SW 1271 (cell line): Measurements from ENCODE around the gene C2CD3.
"Not testable (repeated sequence)": the region's sequence is repeated elsewhere in the genome, so short reads cannot be mapped to it uniquely, and the experiment has no call there.

Source experiments
- DNase-seq, 2 experiments: peaks; one replicate each; lab custom pipeline; 2025; lab: John Stamatoyannopoulos, UW

C2CD3 gene

DNA sequence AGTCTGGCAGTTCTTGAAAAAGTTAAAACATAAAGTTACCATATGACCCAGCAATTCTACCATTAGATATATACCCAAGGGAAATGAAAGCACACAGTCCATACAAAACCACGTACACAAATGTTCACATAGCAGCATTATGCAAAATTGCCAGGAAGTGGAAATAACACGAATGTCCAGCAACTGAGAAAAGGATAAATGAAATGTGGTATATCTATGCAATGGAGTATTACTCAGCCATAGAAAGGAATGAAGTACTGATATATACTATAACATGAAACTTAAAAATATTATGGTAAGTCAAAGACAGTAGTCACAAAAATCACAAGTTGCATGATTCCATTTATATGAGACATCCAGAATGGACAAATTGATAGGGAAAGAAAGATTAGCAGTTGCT is 57.9 kb downstream of the C2CD3 start:
- no peak for DNase-seq

DNA sequence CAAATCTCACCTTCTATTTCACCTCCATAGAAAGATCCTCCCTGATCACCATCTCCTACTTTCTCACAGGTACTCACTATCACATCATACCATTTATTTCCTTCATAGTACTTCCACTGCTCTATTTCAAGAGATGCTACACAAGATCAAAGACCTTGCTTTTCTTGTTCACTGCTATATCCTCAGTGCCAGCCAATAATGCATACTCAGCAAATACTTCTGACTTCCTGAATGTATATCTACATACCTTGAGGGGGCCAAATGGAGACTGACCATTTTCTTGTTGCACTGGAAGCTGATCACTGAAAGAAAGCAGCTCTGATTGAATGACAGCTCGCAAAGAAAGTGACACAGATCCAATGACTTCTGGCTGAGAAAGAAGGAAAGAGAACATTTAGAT is 64.7 kb downstream of the C2CD3 start:
- no peak for DNase-seq

DNA sequence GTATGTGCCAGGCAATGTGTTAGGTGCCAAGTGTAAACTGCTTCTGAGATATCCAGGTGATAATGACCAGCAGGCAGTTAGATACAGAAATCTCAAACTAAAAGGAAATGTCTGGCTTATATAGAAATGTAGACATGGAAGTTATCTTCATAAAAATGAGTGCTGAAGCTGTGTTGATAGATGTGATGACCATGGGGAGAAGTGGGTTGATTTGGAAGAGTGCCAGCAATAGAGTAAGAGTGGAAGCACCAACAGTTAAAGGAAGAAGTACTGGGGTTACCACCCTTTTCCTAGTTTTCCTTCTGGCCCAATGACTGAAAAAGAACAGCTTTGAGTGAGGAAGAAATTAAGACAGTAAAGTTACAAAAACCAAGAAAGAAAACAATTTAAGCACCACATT is 68.5 kb downstream of the C2CD3 start:
- DNase-seq, result no peak

DNA sequence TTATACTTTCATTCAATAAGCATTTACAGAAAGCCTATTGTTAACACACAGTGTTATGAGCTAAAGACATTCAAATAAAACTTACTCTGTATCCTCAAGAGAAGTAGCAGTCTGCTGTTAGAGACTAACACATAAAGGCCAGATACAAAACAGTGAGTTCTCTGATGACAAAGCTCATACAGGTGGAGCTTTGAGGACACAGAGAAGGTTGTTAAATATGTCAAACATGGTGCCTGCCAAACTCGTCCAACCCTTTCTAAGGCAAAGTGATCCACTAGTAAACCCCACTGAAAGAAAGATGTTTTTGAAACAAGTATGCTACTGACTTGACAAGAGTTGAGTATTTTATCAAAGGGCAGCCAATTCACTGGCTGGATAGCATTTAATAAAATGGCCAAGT is 70.1 kb downstream of the C2CD3 start:
- DNase-seq, result no peak

DNA sequence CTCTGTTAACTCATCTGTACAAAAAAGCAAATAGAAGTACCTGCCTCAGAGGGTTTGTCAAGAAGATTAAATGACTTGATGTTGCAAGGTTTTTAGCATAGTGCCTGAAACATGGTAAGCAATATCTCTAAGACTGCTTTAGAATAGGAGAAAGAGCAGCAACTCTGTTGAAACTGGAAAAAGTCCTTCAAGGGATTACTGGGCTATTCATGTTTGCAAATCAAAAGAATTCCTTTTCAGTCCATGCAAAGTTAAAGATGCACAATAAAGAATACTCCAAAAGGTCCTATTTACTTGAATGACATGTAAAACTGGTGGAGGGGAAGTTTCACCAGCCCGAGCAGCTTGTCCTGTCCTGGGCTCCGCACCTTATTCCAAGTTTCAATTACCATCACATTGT is 70.6 kb downstream of the C2CD3 start:
- DNase-seq, result no peak

DNA sequence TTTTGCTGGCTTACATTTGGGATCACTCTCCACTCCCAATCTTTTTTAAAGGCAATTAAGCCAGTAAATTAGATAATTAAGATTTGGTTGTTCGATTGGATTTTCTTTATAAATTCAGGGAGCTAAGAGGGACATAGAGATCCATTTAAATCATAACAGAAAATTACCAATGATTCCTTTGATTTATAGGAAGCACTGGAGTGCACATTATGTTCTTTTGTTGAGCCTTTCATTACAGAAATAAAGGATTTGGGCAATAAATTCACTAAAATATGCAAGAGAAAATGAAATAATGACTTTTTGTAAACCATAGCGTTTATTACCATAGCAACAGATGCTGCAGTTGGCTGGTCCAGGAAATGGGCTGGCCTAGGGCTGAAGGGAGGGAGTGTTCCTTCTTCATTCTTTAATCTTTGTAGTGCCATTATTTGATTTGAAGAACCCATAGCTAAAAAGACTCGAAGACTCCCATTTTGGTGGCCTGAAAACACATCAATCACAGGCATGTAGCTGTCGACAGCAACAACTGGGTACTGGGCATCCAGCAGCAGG is 73.0 kb downstream of the C2CD3 start:
- DNase-seq, result no peak

DNA sequence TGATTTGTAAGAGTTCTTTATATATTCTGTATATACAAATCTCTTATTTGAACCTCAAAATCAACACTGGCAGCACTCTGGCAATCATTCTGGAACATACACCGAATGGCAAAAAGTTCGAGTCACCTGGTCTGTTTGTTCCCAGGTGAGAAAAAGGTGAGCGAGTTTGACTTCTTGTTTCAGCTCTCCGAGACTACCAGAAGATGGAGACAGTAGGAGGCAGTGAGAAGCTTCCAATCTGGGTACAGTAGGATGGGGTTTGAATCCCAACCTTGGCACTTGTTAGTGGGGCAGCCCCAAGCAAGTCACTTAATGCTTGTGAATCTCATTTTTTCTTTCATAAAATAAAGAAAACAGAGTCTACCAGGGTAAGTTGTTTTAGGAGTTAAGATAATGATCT is 76.4 kb downstream of the C2CD3 start:
- DNase-seq, result no peak

DNA sequence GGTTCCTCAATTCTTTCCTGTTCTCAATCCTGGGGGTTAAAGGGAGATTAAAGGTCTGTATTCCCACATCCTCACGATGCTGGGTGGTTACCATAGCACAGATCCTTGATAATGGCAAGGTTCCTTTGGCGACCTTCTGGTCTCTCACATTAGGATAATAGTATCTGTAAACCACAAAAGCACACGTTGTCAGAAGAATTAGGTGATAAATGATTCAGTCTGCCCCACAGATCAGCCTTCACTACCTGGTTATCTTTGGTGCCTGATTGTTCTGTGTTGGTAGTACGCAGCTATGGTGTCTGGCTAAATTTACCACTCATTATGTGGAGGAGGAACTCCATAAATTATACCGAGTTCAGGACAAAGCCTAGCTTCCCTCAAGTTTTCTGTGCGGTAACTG is 78.4 kb downstream of the C2CD3 start:
- DNase-seq, result no peak

DNA sequence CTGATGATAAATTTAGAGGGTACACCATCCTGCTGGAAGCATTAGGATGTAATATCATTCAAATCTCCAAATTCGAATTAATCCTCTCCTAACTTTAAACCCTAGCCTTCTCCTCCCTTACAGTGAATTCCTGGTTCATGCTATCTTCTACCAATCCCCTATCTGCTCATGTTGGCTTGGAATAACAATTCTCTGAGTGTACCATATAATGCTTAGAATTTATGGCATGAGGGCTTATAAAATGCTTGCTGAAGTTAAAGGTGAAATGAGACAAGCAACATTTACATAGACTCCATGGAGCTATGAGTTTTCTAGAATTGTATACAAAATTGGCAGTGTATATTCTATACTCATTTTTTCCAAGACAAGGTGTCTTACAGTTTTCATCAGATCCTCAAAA is 79.3 kb downstream of the C2CD3 start:
- no peak for DNase-seq

DNA sequence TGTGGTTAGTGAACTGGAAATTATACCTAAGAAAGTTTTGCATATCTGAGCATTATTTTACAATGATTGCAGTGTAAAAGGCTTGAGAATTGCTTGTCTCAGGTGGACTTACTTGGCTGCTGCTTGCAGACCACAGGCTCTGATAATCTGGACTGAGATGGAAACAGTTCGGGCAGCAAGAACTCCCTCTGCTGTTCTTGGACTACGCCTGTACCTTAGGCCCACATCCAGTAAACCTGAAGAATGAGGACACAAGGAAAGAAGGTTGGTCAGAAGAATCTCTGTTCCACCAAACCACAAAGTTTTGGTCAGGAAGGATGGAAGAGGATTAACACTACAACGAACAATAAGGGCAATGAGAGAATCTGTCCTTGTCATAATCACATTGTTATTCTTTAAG is 80.1 kb downstream of the C2CD3 start:
- no peak for DNase-seq

DNA sequence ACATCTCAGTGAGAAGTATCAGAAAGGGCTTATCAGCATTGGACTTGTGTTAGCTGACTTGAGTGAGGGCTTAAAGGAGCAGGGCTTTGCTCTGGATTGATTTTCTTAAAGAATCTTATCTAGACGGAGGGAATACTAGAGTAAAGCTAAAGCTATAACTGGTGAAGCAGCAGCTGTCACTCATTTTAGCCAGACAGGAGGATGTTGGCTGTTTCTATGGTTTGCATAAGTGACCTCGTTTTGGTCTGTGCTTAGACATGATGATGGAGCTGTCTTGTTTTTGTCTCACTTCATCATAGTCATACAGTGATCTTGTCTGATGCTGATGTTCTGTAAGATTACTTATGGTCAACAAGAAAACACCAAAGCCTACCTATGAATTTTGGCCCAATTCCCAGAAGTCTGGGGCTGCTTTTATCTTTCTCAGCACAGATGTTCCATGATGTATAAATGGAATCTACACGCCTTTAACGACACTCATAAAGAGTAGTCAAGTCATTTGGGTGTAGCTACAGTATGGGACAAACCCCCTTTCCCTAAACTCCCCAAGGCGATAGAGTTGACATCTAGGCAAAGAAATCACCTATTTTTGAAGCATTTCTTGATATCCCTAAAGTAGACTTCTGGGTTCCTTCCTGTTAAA is 84.4 kb downstream of the C2CD3 start:
- no peak for DNase-seq

DNA sequence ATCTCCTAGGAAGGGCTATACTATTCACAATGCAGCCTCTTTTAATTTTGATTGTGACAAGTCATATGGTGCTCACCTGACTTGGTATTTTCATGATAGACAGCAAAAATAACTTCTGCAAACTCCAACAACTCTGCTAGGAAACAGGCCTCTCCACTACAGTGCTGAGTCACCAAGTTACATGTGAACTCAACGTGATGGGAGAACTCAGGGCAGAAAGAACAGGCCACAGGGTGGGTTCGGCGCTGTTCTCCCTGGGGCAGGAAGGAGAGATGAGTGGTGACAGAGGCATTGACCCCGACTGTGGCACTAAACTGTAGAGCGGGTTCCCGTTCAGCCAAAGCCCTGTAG is 85.3 kb downstream of the C2CD3 start:
- no peak for DNase-seq

DNA sequence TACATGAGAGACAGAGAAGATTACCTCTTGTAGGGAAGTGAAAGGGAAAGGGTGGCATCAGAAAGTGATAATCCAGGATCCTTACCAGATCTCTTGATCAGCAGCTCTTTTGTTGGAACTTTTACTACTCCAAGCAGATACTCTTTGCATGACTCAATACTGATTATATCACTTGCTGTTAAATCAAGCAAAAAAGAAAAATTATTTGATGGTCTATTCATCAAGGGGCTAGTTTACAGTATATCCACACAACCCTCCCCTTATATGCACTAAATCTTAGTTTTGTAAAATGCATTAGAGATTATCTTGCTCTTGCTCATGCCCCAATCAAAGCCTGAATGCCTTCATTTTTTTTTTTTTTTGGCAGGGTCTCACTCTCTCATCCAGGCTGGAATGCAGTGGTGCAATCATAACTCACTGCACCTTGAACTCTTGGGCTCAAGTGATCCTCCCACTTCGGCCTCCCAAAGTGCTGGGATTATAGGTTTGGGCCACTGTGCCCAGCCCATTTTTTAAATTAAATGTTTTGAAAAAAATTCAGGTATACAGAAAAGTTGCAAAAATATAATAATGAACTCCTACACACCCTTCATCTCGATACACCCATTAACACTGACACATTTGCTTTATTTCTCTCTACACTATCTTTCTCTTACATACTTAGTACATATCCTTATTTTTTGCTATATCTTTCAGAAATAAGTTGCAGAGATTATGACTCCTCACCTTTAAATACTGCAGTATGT is 85.8 kb downstream of the C2CD3 start:
- no peak for DNase-seq

DNA sequence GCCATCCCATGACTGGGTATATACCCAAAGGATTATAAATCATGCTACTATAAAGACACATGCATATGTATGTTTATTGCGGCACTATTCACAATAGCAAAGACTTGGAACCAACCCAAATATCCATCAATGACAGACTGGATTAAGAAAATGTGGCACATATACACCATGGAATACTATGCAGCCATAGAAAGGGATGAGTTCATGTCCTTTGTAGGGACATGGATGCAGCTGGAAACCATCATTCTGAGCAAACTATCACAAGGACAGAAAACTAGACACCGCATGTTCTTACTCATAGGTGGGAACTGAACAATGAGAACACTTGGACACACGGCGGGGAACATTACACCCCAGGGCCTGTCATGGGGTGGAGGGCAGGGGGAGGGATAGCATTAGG is 86.9 kb downstream of the C2CD3 start:
- not testable (repeated sequence) for DNase-seq

DNA sequence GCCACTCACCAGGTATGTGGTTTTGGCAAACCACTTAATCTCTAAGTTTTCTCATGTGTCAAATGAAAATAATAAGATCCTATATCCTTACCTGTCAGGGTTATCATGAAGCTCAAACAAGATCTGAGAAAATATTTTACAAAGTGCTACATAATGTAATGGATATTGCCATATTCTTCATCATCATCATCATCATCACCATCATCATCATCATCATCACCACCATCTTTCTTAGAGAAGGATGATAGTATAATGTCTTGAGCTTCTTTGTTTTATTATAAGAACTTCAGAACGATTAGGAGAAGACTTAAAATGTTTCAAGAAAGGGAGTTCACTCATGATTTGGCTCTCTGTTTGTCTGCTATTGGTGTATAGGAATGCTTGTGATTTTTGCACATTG is 89.4 kb downstream of the C2CD3 start:
- DNase-seq, result no peak

DNA sequence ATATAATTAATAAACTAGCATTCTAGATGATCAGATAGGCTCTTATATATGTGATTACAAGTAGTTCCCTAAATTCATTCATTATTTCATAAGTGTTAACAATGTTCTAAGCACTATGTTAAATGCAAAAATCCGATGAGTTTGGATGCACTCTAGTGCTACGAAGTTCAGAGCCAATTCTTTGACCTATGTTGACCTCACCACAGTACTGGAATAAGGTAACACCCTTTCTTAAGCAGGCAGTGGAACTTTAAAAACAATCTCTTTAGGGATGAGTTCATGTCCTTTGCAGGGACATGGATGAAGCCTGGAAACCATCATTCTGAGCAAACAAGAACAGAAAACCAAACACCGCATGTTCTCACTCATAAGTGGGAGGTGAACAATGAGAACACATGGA is 93.6 kb downstream of the C2CD3 start:
- no peak for DNase-seq

DNA sequence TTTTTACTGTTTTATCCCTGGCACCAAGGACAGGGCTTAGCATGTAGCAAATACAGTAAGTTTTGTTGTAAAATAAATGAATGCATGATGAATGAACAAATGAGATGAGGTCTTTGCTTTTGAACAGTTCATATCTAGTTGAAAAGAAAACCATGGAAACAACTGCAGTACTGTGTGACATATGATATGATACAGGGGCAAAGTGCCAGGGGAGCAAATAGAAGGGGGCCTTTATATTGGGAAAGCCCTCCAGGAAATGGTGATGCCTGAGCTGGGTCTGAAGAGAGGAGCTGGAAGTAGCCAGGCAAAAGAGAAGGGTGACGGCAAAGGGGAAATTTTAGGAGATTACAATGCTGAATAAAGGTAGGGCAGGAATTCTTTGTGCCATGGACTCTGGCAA is 98.1 kb downstream of the C2CD3 start:
- DNase-seq, result no peak

DNA sequence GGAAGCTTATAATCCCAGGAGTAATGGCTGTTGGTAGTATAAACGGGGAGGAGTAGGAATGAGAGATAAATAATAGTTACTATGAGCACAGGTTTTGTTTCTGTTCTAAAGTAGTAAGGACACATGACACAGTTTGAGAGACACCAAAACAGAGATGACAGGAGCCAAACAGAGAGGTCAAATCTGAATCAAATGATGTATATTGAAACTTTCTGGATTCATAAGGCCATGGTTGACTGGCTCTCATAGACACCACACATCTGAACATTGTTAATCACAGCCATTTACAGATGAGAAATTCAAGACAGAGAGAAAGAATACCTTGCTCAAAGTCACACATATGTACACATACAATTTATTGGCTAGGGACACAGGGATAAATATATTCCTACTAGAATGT is 98.5 kb downstream of the C2CD3 start:
- no peak for DNase-seq

DNA sequence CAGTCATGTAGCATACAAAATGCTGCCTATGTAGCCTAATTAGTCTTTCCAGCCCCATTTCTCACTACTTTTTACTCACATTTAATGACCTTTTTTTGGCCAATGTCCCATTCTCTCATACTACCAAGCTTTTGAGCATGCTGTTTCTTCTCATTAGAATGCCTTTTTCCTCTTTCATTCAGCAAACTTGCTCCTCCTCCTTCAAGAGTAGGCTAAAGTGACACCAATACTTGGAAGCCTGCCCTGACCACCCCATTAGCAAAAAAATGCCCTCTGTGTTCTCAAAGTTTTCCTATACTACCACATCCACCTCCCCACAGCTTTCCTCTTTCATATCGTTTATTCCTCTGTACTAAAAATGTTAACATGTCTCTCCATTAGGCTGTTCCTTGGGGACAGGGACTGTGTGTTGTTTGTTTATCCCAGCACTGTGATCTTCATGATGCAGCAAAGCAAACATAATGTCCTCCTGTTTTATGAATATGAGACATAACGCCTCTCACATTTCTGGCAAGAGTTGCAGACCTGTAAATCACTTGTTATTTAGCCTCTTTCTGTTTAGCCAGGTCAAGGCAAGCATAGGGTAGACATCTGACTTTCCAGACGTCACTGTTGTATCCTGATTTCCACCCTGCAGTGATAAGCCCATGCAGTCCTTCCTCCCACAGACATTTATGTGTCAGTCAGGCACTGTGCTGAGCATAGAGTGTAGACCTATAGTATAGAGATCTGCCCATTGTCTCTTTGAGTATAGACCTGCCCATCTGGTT is 99.9 kb downstream of the C2CD3 start:
- DNase-seq, result no peak

DNA sequence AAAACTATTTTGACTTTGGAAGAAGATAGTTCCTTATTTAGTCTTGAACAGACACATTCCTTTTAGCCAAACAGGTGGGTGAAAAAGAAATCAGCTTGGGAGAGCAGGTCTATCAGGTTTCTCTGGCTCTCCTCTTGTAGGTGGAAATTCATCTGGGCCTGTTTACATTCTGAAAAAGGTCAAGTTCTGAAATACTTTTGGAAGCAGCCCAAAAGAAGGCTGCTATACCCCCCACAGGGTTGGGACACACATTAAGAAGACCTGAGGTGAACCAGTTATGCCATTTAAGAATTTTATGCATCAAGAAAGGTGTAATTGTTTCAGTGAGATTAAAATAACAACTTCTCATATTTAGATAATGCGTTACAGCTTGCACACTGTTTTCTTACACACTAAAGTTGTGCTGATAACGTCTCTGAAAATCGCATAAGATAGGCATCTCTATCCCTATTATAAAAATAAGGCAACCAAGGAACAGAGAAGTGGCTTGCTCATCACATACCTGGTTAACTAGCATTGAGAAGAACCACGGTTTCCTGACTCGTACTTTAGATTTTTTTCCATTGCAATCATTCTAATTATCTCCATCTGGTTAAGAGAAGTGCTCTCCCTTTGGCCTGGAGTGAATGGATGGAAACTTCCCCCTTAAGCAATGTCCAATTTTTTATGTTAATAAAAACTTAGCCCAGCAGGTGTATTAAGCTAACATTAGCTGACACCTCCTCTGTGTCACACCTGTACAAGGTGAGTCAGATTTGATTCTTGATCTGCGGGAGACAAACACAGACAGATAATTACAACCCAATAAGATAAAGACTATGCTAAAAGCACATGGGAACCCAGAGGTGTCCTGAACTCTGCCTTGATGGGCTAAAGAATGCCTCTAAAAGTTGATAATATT is 101.4 kb downstream of the C2CD3 start:
- no peak for DNase-seq

DNA sequence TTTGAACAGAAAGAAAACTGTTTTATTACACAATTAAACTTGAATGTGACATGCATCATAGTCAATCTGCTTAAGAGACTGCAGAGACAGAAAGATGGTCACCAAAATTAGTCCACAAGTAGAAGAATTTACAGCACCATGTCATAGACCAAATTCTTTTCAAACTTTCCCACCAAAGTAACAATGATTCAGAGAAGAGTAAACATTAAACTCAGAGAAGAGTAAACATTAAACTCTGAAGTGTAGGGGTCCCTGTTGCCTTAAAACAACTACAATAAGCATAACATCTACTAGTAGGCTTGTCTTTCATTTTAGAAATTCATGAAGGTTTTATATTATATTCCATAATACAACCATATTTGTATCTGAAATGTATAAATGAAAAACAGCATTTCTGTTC is 104.1 kb downstream of the C2CD3 start:
- not testable (repeated sequence) for DNase-seq

DNA sequence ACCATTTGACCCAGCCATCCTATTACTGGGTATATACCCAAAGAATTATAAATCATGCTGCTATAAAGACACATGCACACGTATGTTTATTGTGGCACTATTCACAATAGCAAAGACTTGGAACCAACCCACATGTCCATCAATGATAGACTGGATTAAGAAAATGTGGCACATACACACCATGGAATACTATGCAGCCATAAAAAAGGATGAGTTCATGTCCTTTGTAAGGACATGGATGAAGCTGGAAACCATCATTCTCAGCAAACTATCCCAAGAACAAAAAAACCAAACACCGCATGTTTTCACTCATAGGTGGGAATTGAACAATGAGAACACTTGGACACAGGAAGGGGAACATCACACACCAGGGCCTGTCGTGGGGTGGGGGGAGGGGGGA is 105.3 kb downstream of the C2CD3 start:
- DNase-seq, result not testable (repeated sequence)
